WI38 (cell line): ENCODE data around the gene CTPS1.

Experiments used
- H3K4me3 ChIP-seq: 2 replicates; pipeline ENCODE4 v1.5.1; 2011; ENCODE audit warnings: low read depth, mild to moderate bottlenecking, control low read depth, low read length
- CTCF ChIP-seq: IDR thresholded peaks from 2 replicates; pipeline ENCODE4 v1.5.1; 2012; ENCODE audit warnings: low read depth, mild to moderate bottlenecking, control low read depth, low read length

The CTPS1 gene

GRCh38 chr1:41022424-41022823 is 42.9 kb downstream of the CTPS1 start:
- no peak overlapping the region for H3K4me3 ChIP-seq

GRCh38 chr1:41023279-41023990 is 43.9 kb downstream of the CTPS1 start:
- TF ChIP-seq CTCF, result 0 out of 2 replicates have a peak, but pooled peaks have one; percentile 36

More at GRCh38 chr1:41022424-41022823, 42.9 kb downstream of the CTPS1 start:
- no peak for TF ChIP-seq CTCF

GRCh38 chr1:41024953-41025352 is 45.5 kb downstream of the CTPS1 start:
- H3K4me3 ChIP-seq, result no peak overlapping the region
- no peak for TF ChIP-seq CTCF

More at GRCh38 chr1:41023279-41023990, 43.9 kb downstream of the CTPS1 start:
- no peak overlapping the region for H3K4me3 ChIP-seq

GRCh38 chr1:41025979-41026819 is 46.7 kb downstream of the CTPS1 start:
- no peak for TF ChIP-seq CTCF
- H3K4me3 ChIP-seq, result no peak overlapping the region

GRCh38 chr1:41028034-41028642 is 48.6 kb downstream of the CTPS1 start:
- TF ChIP-seq CTCF, result no peak
- no peak overlapping the region for H3K4me3 ChIP-seq

- TF ChIP-seq CTCF, result no peak
- no peak overlapping the region for H3K4me3 ChIP-seq
These were observed 51.5 kb downstream of the CTPS1 start for GRCh38 chr1:41030872-41031616.
